Measurements from ENCODE around the gene MAN1A1.

- TF ChIP-seq CTCF (IDR thresholded peaks at IDR 0.05; ENCODE audit: poor library complexity, severe bottlenecking) (no peak), RAD21 (conservative IDR thresholded peaks at IDR 0.05) (no peak), TAF1 (IDR thresholded peaks at IDR 0.05; ENCODE audit: low read depth) (no peak), EZH2 (IDR thresholded peaks at IDR 0.05; ENCODE audit: borderline replicate concordance, insufficient read depth, low read length, poor library complexity, severe bottlenecking) (no peak), SMC3 (conservative IDR thresholded peaks at IDR 0.05; ENCODE audit: poor library complexity) (no peak)
These were observed 152.3 kb downstream of the MAN1A1 start for GRCh38 chr6:119197271-119197670.

All from neural cell (in vitro differentiated cells).